ENCODE data around the gene SULT1C2. TPM values are rescaled to one million over a fixed set of nuclear protein-coding genes. Genes with fewer than 3 reads are reported as not detected.

The SULT1C2 gene
- total and polyA plus RNA-seq, 9 of the 15 experiments (the other 6 are each of a cell fraction or from before 2014, with no cell fraction given): 0.22 TPM; not detected in 8

GRCh38 chr2:108316033-108316432 lies 27.3 kb downstream of the SULT1C2 start (continued):
- TF ChIP-seq THRA (IDR thresholded peaks at IDR 0.05) (no peak), C11orf30 (IDR thresholded peaks at IDR 0.05; ENCODE audit: low read depth) (peak; percentile 10; the same call in 1 of the 2 replicates), RFX7 (CRISPR knock-in tag; IDR thresholded peaks at IDR 0.05) (no peak), DEAF1 (CRISPR knock-in tag; IDR thresholded peaks at IDR 0.05) (no peak), ZNF75A (CRISPR knock-in tag; IDR thresholded peaks at IDR 0.05) (no peak), ZNF280B (CRISPR knock-in tag; IDR thresholded peaks at IDR 0.05) (no peak), ELF4 (CRISPR knock-in tag; IDR thresholded peaks at IDR 0.05) (no peak), MAFG (tag; conservative IDR thresholded peaks at IDR 0.05) (peak; percentile 51), PHTF2 (CRISPR knock-in tag; IDR thresholded peaks at IDR 0.05) (no peak), NR3C1 (CRISPR knock-in tag; IDR thresholded peaks at IDR 0.05) (no peak), SNAPC5 (CRISPR knock-in tag; IDR thresholded peaks at IDR 0.05) (no peak), ERF (CRISPR knock-in tag; IDR thresholded peaks at IDR 0.05) (no peak), SRSF1 (IDR thresholded peaks at IDR 0.05; ENCODE audit: low read depth, low read length) (no peak), MAFF (IDR thresholded peaks at IDR 0.05; ENCODE audit: low read length) (peak; percentile 35), ZNF740 (CRISPR knock-in tag; IDR thresholded peaks at IDR 0.05) (no peak), ZNF740 (tag; IDR thresholded peaks at IDR 0.05) (no peak), ZNF263 (CRISPR knock-in tag; IDR thresholded peaks at IDR 0.05; ENCODE audit: borderline replicate concordance) (no peak), ZNF316 (IDR thresholded peaks at IDR 0.05) (peak; percentile 68), LEF1 (IDR thresholded peaks at IDR 0.05) (no peak), ZMIZ1 (IDR thresholded peaks at IDR 0.05; ENCODE audit: low read depth in 2 of 2, low read length in 2 of 2) (no peak), MTA1 (IDR thresholded peaks at IDR 0.05; ENCODE audit: borderline replicate concordance) (no peak)
